Nephron progenitor cell (in vitro differentiated cells): ENCODE results near the gene TDRD12.

Source experiments
- DNase-seq: peaks from one replicate; pipeline ENCODE4 v3.0.0; 2021
- H3K27ac Mint-ChIP-seq: 2 replicates; pipeline ENCODE4 v1.8.0; 2021; ENCODE audit warnings: mild to moderate bottlenecking, moderate library complexity, mixed read lengths
- H3K27me3 Mint-ChIP-seq: 2 replicates; pipeline ENCODE4 v1.8.0; 2021; ENCODE audit warnings: mild to moderate bottlenecking, low read depth, mixed read lengths; ENCODE audit not compliant: poor library complexity
- H3K36me3 Mint-ChIP-seq: 2 replicates; pipeline ENCODE4 v1.8.0; 2021; ENCODE audit warnings: low read depth, mixed read lengths
- H3K4me1 Mint-ChIP-seq: 2 replicates; pipeline ENCODE4 v1.8.0; 2021; ENCODE audit warnings: mixed read lengths
- H3K4me3 Mint-ChIP-seq: 2 replicates; pipeline ENCODE4 v1.8.0; 2021; ENCODE audit warnings: mild to moderate bottlenecking, moderate library complexity, mixed read lengths
- H3K9me3 Mint-ChIP-seq: 2 replicates; pipeline ENCODE4 v1.8.0; 2021; ENCODE audit warnings: mild to moderate bottlenecking, moderate library complexity, mixed read lengths
- CTCF ChIP-seq: fragments of 200-600 bp; sonication (generic); IDR thresholded peaks from 2 replicates; pipeline ENCODE4 v1.5.0; 2021; ENCODE audit warnings: antibody characterized with exemption

The TDRD12 gene

GRCh38 chr19:32719611-32720059 is at the start of gene TDRD12:
TDRD12 (plus strand) TSS chr19:32719767; CDS start chr19:32720073, 306 bp downstream.
- no peak for TF ChIP-seq CTCF
- no peaks in the 10 kb centered on the region for H3K4me1 Mint-ChIP-seq
- H3K4me3 Mint-ChIP-seq, result no peak within 1 kb of the TSS
- peaks cover 9% of the 10 kb centered on the region for H3K36me3 Mint-ChIP-seq
- H3K9me3 Mint-ChIP-seq, result peaks cover 12% of the 10 kb centered on the region
- H3K27ac Mint-ChIP-seq, result no peak within 1 kb of the TSS
- no peak for DNase-seq
- H3K27me3 Mint-ChIP-seq, result no peaks in the 10 kb centered on the region

DNA sequence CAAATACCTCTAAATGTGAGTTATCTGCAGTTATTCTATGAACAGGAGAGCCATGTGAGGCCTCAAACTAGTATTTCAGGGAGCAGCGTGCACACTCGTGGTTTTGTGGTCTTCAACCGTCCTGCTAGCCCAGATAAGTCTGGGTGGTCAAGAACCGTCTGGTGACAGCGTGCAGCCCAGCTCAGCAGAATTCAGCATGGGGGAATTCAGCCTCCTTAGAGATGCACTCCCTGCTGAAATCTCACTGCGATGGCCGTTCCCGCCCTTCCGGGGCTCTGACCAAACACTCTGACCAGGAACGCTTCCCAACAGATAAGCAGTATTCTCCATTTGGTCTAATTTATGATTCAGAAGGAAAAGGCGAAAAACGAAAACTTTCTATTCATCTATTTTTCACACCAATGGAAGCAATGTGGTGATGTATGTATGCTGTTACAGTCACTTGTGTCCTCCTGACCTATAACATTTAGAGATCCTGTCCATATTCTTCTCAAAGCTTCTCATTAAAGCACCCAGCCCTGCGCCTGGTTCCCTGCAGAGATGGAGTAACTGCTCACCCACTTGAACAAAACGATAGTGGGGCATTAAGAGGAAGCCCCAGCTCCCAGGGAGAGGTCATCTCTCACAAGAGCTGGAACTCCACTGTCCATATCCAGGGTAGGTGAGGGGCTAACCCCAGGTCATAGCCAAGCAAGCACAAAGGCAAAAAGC is 47.5 kb upstream of the TDRD12 start:
- peaks cover 24% of the 10 kb centered on the region for H3K4me1 Mint-ChIP-seq
- no peak overlapping the region for H3K27ac Mint-ChIP-seq
- no peaks in the 10 kb centered on the region for H3K9me3 Mint-ChIP-seq
- no peak for TF ChIP-seq CTCF
- peaks cover 24% of the 10 kb centered on the region for H3K27me3 Mint-ChIP-seq
- H3K36me3 Mint-ChIP-seq, result peaks cover 2% of the 10 kb centered on the region
- no peak overlapping the region for H3K4me3 Mint-ChIP-seq
- no peak for DNase-seq

GRCh38 chr19:32672841-32673240 is 46.7 kb upstream of the TDRD12 start:
- TF ChIP-seq CTCF, result no peak
- no peak overlapping the region for H3K27ac Mint-ChIP-seq
- H3K36me3 Mint-ChIP-seq, result no peaks in the 10 kb centered on the region
- peaks cover 32% of the 10 kb centered on the region for H3K4me1 Mint-ChIP-seq
- no peaks in the 10 kb centered on the region for H3K9me3 Mint-ChIP-seq
- no peak for DNase-seq
- peak overlapping the region; percentile 94 for H3K4me3 Mint-ChIP-seq
- H3K27me3 Mint-ChIP-seq, result peaks cover 32% of the 10 kb centered on the region

DNA sequence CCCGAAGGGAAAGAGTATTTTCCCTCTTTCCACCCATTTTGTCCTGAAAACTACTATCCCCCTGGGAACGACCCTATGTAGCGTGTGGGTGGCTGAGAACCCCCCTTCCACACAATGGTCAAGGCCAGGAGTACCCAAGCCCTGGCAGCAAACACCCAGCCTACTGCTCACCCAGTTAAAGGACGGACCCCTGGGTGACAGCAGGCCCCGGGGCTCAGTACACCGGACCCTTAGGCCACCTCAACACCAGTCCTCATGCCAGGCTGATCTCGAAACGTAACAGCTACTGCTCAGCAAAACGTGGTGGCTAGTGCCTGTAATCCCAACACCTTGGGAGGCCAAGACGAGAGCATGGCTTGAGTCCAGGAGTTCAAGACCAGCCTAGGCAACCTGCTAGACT is 46.0 kb upstream of the TDRD12 start:
- Mint-ChIP-seq H3K4me1 (peaks cover 33% of the 10 kb centered on the region), H3K4me3 (peak overlapping the region; percentile 94), H3K27me3 (peaks cover 40% of the 10 kb centered on the region), H3K9me3 (no peaks in the 10 kb centered on the region), H3K27ac (no peak overlapping the region), H3K36me3 (no peaks in the 10 kb centered on the region)
- TF ChIP-seq CTCF, result no peak
- DNase-seq, result no peak

GRCh38 chr19:32674153-32674930 is 45.2 kb upstream of the TDRD12 start:
- H3K4me1 Mint-ChIP-seq, result peaks cover 31% of the 10 kb centered on the region

More at GRCh38 chr19:32674153-32674930, 45.2 kb upstream of the TDRD12 start:
- Mint-ChIP-seq H3K36me3 (no peaks in the 10 kb centered on the region), H3K4me3 (peak overlapping the region; percentile 94), H3K9me3 (no peaks in the 10 kb centered on the region), H3K27ac (no peak overlapping the region), H3K27me3 (peaks cover 47% of the 10 kb centered on the region)
- no peak for TF ChIP-seq CTCF
- peak; percentile 46 for DNase-seq
